Astrocyte (in vitro differentiated cells and primary cell): ENCODE results near the gene CCDC116. TPM values are rescaled to one million over a fixed set of nuclear protein-coding genes. Genes with fewer than 3 reads are reported as not detected.

Source experiments
- DNase-seq: peaks from one replicate; pipeline ENCODE4 v3.0.0-alpha.2; 2010; ENCODE audit warnings: low read depth
- FAIRE-seq: peaks from 2 replicates; lab custom pipeline; 2011; peaks lifted over from hg19 to GRCh38; lab: Jason Lieb, UNC
- H2AFZ ChIP-seq: 2 replicates; pipeline ENCODE4 v1.6.0; 2012; ENCODE audit warnings: low read depth, low read length, inconsistent platforms
- H3K27ac ChIP-seq: 2 replicates; pipeline ENCODE4 v1.5.1; 2011; ENCODE audit warnings: low read depth, low read length, inconsistent platforms
- H3K27me3 ChIP-seq: 2 replicates; pipeline ENCODE4 v1.6.0; 2011; ENCODE audit warnings: low read length, inconsistent platforms; ENCODE audit not compliant: insufficient read depth
- H3K36me3 ChIP-seq: 2 replicates; pipeline ENCODE4 v1.5.1; 2011; ENCODE audit warnings: low read length, inconsistent platforms; ENCODE audit not compliant: insufficient read depth
- H3K4me1 ChIP-seq: 2 replicates; pipeline ENCODE4 v1.5.1; 2011; ENCODE audit warnings: low read length, inconsistent platforms; ENCODE audit not compliant: insufficient read depth
- H3K4me2 ChIP-seq: 2 replicates; pipeline ENCODE4 v1.6.0; 2012; ENCODE audit warnings: low read length, inconsistent platforms
- H3K4me3 ChIP-seq: 2 replicates; pipeline ENCODE4 v1.5.1; 2011; ENCODE audit warnings: low read depth, mild to moderate bottlenecking, low read length, inconsistent platforms; ENCODE audit not compliant: insufficient read depth
- H3K79me2 ChIP-seq: 2 replicates; pipeline ENCODE4 v1.6.0; 2012; ENCODE audit warnings: mild to moderate bottlenecking, low read length, inconsistent platforms; ENCODE audit not compliant: insufficient read depth
- H3K9ac ChIP-seq: 2 replicates; pipeline ENCODE4 v1.6.0; 2012; ENCODE audit warnings: mild to moderate bottlenecking, low read length, inconsistent platforms
- H3K9me3 ChIP-seq: 2 replicates; pipeline ENCODE4 v1.5.1; 2012; ENCODE audit warnings: low read depth, mild to moderate bottlenecking, low read length, inconsistent platforms; ENCODE audit not compliant: insufficient read depth
- H4K20me1 ChIP-seq: 2 replicates; pipeline ENCODE4 v1.6.0; 2012; ENCODE audit warnings: low read length, inconsistent platforms; ENCODE audit not compliant: insufficient read depth
- H3K27ac Mint-ChIP-seq: one replicate; pipeline ENCODE4 v1.8.0; 2021; ENCODE audit warnings: mild to moderate bottlenecking, mixed read lengths; ENCODE audit not compliant: unreplicated experiment
- H3K27me3 Mint-ChIP-seq: one replicate; pipeline ENCODE4 v1.8.0; 2021; ENCODE audit warnings: low read depth, mixed read lengths; ENCODE audit not compliant: unreplicated experiment
- H3K36me3 Mint-ChIP-seq: one replicate; pipeline ENCODE4 v1.8.0; 2021; ENCODE audit warnings: low read depth, mixed read lengths; ENCODE audit not compliant: unreplicated experiment
- H3K4me1 Mint-ChIP-seq: one replicate; pipeline ENCODE4 v1.8.0; 2021; ENCODE audit warnings: low read depth, mixed read lengths; ENCODE audit not compliant: unreplicated experiment
- H3K4me3 Mint-ChIP-seq: one replicate; pipeline ENCODE4 v1.8.0; 2021; ENCODE audit warnings: mild to moderate bottlenecking, moderate library complexity, mixed read lengths; ENCODE audit not compliant: unreplicated experiment
- H3K9me3 Mint-ChIP-seq: one replicate; pipeline ENCODE4 v1.8.0; 2021; ENCODE audit warnings: mild to moderate bottlenecking, mixed read lengths; ENCODE audit not compliant: unreplicated experiment
- CTCF ChIP-seq: IDR thresholded peaks from 2 replicates; pipeline ENCODE4 v1.5.1; 2011; ENCODE audit warnings: low read depth, mild to moderate bottlenecking, inconsistent platforms, low read length, moderate library complexity; ENCODE audit not compliant: insufficient read depth
- EZH2 ChIP-seq: IDR thresholded peaks from 2 replicates; pipeline ENCODE4 v1.6.1; 2012; ENCODE audit warnings: mild to moderate bottlenecking, low read length, inconsistent platforms; ENCODE audit not compliant: insufficient read depth
- total RNA-seq: library from RNA; stranded (reverse); gene quantifications from 2 replicates; pipeline ENCODE4 v1.2.1, GENCODE V29; 2021

Gene CCDC116
- total RNA-seq, 1 donor from 2014 or later, result 0.11 TPM

GRCh38 chr22:21585389-21585788 is 47.2 kb upstream of the CCDC116 start:
- Histone ChIP-seq H2AFZ (no peak overlapping the region), H4K20me1 (peaks cover 95% of the 10 kb centered on the region), H3K27me3 (no peaks in the 10 kb centered on the region), H3K9ac (no peak overlapping the region), H3K4me3 (no peak overlapping the region), H3K4me2 (no peak overlapping the region), H3K79me2 (peaks cover 98% of the 10 kb centered on the region), H3K27ac (no peak overlapping the region), H3K36me3 (no peaks in the 10 kb centered on the region), H3K4me1 (peaks cover 4% of the 10 kb centered on the region), H3K9me3 (no peaks in the 10 kb centered on the region)
- DNase-seq (no peak), FAIRE-seq (no peak)
- Mint-ChIP-seq H3K4me1 (peaks cover 28% of the 10 kb centered on the region), H3K36me3 (peaks cover 11% of the 10 kb centered on the region), H3K4me3 (no peak overlapping the region), H3K9me3 (no peaks in the 10 kb centered on the region), H3K27ac (peak overlapping the region; percentile 91), H3K27me3 (no peaks in the 10 kb centered on the region)
- TF ChIP-seq CTCF (no peak), EZH2 (no peak)

- H3K27me3 ChIP-seq, result no peaks in the 10 kb centered on the region
- Mint-ChIP-seq H3K27me3 (no peaks in the 10 kb centered on the region), H3K27ac (peak overlapping the region; percentile 34), H3K4me3 (peak overlapping the region; percentile 41), H3K9me3 (no peaks in the 10 kb centered on the region), H3K4me1 (peaks cover 31% of the 10 kb centered on the region), H3K36me3 (peaks cover 15% of the 10 kb centered on the region)
- no peak overlapping the region for H3K4me3 ChIP-seq
- H4K20me1 ChIP-seq, result peaks cover 95% of the 10 kb centered on the region
- peaks cover 4% of the 10 kb centered on the region for H3K4me1 ChIP-seq
- H3K36me3 ChIP-seq, result peaks cover under 1% of the 10 kb centered on the region
- FAIRE-seq, result no peak
- no peak overlapping the region for H3K9ac ChIP-seq
- H2AFZ ChIP-seq, result no peak overlapping the region
- peak; percentile 75 for DNase-seq
- H3K4me2 ChIP-seq, result no peak overlapping the region
- TF ChIP-seq EZH2 (no peak), CTCF (no peak)
- H3K79me2 ChIP-seq, result peaks cover 98% of the 10 kb centered on the region
- no peak overlapping the region for H3K27ac ChIP-seq
- H3K9me3 ChIP-seq, result no peaks in the 10 kb centered on the region
These were observed 44.6 kb upstream of the CCDC116 start for GRCh38 chr22:21587803-21588611.

GRCh38 chr22:21589396-21589795 is 43.2 kb upstream of the CCDC116 start:
- H3K4me3 ChIP-seq, result no peak overlapping the region
- H3K9me3 Mint-ChIP-seq, result no peaks in the 10 kb centered on the region
- no peak for TF ChIP-seq EZH2
- no peak for TF ChIP-seq CTCF
- H3K4me1 ChIP-seq, result peaks cover 4% of the 10 kb centered on the region
- no peak overlapping the region for H3K9ac ChIP-seq
- no peak for FAIRE-seq
- H3K27me3 ChIP-seq, result no peaks in the 10 kb centered on the region
- no peak overlapping the region for H3K27ac Mint-ChIP-seq
- H3K36me3 ChIP-seq, result peaks cover 12% of the 10 kb centered on the region
- no peaks in the 10 kb centered on the region for H3K27me3 Mint-ChIP-seq
- no peak overlapping the region for H2AFZ ChIP-seq
- no peak for DNase-seq
- H3K79me2 ChIP-seq, result peaks cover 99% of the 10 kb centered on the region
- H3K4me3 Mint-ChIP-seq, result no peak overlapping the region
- no peaks in the 10 kb centered on the region for H3K9me3 ChIP-seq
- H3K4me2 ChIP-seq, result no peak overlapping the region
- H3K36me3 Mint-ChIP-seq, result peaks cover 18% of the 10 kb centered on the region
- H4K20me1 ChIP-seq, result peaks cover 98% of the 10 kb centered on the region
- H3K4me1 Mint-ChIP-seq, result peaks cover 24% of the 10 kb centered on the region
- no peak overlapping the region for H3K27ac ChIP-seq
